HG03280 (cell line): Measurements from ENCODE around the gene TNS4.

Experiments used
- ATAC-seq: cut with Tn5 transposase; IDR thresholded peaks from one replicate; pipeline ENCODE4 v1.9.1; 2021; ENCODE audit warnings: mild to moderate bottlenecking, moderate library complexity; ENCODE audit not compliant: unreplicated experiment

Gene TNS4

DNA sequence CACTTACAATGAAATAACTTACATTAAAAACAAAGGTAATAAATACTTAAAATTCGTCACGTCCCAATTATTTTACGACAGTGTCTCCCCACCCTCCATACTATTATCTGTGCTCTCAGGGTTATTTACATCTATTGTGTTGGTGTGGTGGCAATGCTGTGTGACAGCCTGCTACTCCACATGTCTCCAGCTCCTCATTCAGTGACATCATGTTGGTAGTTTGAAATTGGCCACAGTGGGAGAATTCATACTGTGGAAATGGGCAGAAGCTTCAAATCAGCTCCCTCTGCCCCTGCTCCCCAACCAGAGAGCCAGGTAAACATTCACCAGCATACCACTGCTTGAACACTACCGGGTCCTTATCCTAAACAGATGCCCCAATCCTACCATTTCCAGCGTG lies 6.3 kb downstream of the TNS4 start:
- ATAC-seq, result no peak

DNA sequence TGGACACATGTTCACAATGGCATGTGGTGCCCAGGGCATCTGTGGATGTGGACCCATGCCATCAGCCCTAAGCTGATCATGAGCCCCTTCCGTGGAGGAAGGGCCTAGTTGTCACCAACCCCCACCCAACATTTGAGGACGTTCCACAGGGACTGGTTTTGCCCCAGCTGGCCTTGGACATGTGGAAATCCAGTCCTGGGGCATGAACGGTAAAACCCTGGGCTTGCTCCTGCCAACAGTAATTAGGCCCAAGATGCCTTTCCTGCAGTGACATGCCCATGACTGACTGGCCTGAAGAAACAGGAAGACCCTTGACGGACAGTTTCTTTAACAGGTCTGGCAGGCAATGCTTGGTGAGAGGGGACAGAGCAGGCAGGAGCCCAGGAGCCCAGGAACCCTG lies 7.7 kb downstream of the TNS4 start:
- no peak for ATAC-seq

DNA sequence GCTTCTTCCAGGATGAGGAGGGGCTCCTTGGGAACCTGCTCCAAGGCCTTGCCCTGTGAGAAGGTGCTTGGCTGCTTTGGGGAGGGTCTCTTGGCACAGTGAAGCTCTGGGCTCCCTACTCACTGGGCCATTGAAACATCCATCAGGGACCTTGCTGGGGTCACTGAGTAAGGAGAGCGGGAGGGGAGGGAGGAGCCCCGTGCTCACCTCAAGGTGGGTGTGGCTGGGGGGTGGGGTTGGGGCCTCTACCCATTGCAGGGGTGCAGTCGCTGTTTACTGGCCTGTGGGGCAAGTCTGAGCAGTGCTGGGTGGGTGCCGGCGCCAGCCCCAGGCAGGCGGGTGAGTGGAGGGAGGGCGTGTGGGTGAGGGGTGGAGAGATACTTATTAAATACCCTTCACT lies 9.9 kb downstream of the TNS4 start:
- ATAC-seq, result no peak

DNA sequence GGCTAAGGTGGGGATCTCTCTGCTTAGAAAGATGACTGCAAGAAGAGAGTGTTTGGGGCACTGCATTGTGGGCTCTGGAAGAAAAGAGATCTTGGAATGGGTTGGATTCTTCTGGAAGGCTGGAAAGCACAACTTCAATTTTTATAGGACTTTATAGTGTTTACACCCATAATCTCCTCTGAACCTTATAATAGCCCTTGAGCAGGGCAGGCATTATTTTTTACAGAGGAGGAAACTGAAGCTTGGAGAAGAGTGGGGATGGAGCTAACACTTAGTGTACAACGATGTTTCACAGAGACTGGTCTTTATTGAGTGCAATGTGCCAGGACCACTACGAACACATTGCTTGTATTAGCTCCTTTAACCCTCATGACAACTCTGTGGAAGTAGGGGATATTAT lies 10.4 kb downstream of the TNS4 start:
- no peak for ATAC-seq

DNA sequence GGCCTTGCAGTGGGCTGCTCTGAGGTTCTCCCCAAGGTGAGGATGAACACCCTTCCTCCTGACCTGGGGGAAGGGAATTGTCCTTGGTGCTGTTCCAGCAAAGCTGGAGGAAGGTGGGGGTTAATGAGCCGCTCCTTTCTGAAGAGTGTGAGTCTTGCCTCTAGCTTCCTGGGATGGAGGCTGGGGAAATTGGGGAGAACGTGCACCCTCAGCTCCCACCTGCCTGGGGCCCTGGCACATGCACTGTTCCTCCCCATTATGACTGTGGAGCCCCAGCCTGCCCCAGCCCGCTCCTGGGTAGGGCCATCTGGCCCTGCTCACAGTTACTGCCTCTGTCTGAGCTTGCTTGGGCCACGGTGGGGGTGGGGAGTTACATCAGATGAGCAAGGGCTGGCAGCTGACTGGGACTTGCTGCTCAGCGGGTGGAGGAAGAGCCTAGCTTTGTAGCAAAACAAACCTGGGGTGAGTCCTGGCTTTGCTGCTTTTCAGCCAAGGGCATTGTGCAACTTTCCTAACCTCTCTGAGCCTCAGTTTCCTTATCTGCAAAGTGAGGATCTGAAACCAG lies 11.1 kb downstream of the TNS4 start:
- no peak for ATAC-seq

DNA sequence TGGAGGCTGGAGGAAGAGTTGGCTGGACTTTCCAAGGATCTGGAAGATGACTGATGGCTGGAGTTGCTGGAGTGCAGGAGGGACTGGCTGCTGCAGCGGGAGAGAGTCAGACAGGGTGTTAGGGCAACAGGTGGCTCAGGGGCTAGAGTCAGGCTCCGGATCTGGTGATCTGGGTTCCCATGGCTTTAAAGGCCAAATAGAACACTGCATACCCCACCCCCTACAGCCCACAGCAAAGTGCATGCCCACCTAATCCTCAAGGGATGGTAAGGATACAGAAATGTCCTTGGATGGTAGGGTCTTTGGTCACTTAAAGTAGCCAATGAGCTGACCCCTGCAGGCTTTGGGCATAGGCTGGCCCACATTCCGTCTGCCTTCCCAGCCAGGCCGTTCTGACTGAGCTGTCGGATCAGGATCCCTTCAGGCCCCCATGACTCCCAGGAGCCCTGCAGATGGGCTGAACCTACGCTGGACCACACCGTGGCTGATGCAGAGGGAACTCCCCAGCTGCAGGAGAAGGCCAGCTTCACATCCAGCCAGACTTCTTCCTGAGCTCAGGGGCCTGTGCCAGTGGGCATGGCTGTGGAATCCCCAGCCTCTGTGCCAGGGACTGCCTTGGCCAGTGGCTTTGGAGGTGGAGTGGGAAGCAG lies 13.9 kb downstream of the TNS4 start:
- no peak for ATAC-seq

GRCh38 chr17:40486522-40487370 lies 14.7 kb downstream of the TNS4 start:
- no peak for ATAC-seq

DNA sequence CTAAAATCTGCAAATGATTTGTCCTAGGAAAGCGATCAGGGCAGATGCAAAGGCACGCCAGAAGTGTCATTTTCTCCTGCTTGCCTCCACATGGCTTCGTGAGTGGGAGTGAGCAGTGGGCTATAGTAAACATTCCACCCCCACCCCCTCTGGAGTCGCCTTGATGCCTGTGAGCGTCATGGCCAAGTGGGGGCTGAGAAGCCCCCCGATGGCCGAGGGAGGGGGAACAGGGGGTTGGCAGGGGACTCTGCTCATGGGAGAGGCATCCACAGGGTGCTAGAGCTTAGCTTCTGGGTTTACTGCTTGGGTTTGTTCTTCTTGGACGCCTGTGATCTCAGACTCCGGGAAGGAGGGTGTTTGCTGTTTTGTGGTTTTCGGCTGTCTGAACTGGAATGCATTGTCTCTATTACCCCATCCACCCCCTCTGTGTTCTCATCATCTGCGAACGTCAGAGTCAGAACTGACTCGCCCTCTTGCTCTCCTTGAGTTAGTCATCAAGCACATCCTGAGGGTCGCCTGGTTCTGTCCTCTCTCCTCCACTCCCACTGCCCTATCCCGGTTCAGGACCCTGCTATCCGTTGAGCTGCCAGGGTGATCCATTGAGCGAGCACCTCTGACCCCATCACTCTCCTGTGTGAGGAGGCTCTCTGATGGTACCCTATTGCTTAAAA lies 15.4 kb downstream of the TNS4 start:
- no peak for ATAC-seq

DNA sequence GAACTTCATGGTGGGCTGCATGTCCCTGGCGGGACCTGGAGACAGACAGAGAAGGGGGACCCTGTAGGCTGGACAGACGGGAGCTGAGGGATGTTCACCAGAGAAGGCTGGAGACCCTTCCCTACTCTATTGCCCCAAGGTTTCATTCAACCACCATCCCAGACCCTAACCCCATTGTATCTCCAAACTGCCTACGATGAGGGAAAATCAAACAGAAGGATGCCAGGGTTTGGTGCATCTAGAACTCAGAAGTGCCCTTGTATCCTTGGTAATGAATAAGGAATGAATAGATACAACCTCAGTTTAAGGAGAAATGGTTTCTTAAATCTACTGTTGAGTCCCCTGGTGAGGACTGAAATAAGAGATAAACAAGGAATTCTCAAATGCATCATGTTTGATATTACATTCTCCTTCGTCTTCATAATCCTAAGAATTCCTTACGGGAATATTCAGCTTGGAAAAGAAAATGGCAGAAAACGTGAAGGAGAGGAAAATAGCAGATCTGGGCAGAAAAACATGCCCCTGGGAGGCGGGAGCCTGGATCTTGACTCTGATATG lies 16.4 kb downstream of the TNS4 start:
- no peak for ATAC-seq

DNA sequence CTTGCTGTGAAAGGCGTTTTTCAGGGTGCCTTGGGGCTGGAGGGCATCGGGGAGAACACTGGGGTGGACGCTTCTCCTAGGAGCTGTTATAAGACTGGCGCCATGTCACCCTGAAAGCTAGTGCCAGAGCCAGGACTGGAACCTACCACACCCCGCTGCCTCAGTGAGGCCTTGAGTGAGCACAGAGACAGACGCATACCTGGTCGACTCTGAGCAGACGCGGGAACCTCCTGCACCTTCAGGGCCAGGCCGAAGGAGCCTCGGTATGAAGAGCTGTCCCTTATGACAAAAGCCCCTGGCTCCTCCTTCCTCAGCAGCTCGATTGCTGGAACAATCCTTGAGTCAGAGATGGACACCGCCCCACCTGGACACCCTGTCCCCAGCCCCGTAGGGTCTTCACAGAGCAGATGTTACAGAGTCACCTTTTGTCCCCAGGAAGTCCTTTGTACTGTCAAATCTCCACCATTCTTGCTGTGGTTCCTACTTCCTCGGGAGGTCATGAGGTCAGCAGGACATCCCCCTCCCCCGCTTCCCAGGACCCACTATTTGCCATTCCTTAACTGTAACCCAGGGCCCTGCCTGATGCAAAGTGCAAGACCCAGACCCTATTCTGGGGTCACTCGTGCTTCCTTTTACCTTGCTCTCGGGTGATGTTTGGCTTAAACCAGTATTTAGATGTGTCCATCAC lies 17.0 kb downstream of the TNS4 start:
- ATAC-seq, result no peak

GRCh38 chr17:40483679-40484078 lies 17.7 kb downstream of the TNS4 start:
- ATAC-seq, result no peak

- ATAC-seq, result no peak
These were observed 18.7 kb downstream of the TNS4 start for GRCh38 chr17:40482722-40483121.

DNA sequence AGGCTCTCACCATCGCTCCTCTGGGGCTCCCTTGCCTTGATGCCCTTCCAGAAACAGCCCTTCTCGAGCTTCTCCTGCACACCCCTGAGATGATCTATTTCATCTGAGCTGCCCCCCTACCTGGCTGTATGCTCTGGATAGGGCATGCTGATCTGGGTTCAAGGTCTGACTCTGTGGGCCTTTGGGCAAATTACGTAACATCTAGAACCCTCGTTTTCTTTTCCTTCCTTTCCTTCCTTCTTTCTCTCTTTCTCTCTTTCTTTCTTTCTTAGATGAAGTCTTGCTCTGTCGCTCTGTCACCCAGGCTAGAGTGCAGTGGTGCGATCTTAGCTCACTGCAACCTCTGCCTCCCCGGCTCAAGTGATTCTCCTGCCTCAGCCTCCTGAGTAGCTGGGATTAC lies 20.3 kb downstream of the TNS4 start:
- ATAC-seq, result no peak

- ATAC-seq, result no peak
These were observed 20.9 kb downstream of the TNS4 start for GRCh38 chr17:40480501-40481003.

DNA sequence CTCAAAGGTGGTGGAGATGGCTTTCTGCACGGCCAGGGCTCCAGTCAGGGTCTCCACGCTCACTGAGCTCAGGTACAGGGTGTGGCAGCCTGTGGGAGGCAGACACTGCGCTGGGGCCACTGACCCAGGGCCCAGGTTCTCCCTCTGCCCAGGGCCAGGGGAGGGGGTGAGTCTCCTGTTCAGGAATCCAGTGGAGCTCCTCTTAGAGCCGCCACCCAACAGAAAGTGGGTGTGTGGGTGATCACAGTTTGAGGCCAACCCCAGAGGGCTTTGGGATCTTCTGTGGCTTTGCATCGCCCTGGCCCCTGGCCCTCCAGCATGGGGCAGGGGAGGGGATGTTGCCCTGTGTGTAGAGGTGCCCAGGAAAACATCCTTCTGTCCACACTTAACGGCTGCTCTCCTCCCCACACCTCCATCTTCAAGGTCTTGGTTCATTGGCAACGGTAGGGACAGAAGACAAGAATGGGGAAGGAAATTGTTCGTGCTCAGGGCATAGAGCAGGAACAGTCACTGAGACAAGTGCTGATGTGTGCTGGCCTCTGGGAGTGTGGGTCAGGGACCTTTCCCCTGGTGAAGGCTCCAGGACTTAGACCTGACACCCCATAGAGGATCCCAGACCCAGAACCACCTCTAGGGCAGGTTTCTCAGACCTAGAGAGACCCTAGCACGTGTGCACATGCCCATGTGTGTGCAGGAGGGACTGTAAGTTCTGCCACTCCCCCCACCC lies 21.5 kb downstream of the TNS4 start:
- no peak for ATAC-seq

GRCh38 chr17:40478486-40478885 lies 22.9 kb downstream of the TNS4 start:
- no peak for ATAC-seq

DNA sequence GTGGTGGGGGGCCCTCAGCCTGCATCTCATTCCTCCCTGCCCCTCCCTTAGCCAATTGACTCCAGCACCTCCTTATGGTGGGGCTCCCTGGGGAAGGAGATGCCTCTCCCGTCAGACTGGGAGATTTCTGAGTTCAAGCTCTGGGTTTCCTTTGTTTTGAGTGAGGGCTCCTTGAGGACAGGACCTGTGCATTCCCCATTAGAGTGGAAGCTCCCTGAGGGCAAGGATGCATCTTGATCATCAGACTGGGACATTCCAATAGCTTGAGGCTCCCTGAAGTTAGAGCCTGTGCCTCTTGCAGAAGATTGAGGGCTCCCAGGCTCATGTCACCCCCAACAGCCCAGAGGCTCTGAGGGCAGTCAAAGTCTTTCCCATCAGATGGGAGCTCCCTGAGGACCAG lies 23.6 kb downstream of the TNS4 start:
- ATAC-seq, result no peak

DNA sequence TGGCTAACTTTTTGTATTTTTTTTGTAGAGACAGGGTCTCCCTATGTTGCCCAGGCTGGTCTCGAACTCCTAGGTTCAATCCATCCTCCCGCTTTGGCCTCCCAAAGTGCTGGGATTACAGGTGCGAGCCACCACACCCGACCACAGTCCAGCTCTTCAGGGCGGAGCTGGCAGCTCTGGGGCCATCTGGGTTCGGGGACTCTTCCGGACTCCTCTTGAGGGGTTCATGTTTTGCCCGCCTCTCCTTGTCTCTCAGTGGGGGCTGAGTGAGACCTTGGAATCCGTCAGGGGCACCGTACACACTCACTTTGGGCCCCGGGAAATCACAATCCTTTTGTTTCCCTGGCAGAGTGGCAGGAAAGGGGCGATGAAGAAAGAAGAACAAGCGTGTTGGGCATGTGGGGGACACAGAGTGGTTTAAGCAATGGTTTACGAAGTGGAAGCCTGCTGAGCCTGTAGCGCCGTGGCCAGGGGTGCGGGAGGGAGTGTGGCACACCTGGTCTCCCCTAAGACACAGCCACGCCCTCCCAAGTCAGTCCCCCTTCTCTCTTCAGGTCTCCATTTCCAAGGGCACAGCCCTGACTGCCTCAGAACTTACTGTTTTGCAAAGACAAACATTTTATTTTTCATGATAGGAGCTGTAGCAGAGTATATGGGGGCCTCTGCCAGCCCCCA lies 26.1 kb downstream of the TNS4 start:
- no peak for ATAC-seq

- ATAC-seq, result no peak
These were observed 26.9 kb downstream of the TNS4 start for GRCh38 chr17:40474419-40475002.
